GM18505 (cell line): ENCODE measurements around the gene CEMIP.

Source experiments
- ATAC-seq: cut with Tn5 transposase; IDR thresholded peaks from one replicate; pipeline ENCODE4 v1.9.1; 2021; ENCODE audit not compliant: unreplicated experiment
- POLR2A ChIP-seq: IDR thresholded peaks from 4 replicates; pipeline ENCODE4 v1.6.1; 2011; ENCODE audit warnings: borderline replicate concordance; ENCODE audit not compliant: insufficient read depth, insufficient read length; ENCODE audit errors: extremely low read depth

The CEMIP gene

DNA sequence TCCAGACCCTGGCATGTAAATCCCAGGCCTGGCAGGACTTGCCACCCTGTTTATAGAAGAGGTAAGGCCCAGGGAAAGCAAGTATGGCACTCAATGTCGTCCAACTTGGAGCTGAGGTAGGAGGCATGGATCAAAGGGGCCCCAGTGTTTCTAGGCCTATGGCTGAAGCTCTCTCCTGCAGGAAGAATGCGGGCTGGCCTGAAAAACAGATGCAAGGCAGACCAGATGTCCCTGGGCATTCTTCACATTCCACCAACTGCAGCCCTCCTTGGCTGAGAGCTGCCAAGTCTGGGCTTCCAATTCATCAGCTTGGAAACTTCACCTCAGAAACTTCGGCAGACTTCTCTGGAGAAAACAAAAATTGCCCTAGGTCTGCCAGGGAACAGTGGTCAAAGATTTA lies 188.3 kb downstream of the CEMIP start:
- no peak for TF ChIP-seq POLR2A
- ATAC-seq, result no peak

DNA sequence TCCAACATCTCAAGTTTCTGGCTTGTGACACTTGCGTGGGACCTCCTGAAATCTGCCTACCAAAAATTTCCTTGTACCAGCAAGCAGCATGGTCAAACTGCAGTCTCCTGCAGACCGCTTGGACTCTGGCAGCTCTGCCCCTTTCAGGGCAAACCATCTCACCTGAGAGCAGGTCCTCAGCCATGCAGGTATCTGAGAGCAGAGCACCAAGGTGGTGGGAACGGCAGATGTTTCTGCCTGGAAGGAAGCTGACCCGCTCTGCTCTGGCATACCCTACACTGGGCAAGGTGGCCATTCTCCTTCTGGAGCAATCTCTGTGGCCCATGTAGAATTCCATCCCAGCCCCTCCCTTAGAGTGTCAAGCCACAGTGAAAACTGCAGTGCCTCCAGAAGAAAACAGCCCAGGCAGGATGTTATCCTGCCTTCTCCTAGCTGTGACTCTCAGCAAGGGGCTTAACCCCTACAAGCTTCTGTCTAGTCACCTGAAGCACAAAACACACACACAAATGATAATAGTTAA lies 188.9 kb downstream of the CEMIP start:
- no peak for TF ChIP-seq POLR2A
- ATAC-seq, result no peak

DNA sequence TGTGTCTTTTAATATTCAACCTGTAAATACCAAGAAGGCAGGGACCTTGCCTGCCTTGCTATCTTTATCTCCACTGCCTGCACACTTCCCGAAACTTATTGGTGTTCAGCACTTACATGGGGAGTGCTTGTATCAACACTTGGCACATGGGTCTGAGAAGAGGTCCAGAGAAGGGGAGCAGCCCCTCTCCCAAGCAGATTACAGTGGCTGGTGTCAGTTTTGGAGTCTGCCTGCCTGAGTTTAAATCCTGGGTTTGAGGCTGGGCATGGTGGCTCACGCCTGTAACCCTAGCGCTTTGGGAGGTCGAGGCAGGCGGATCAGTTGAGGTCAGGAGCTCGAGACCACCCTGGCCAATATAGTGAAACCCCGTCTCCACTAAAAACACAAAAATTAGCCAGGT lies 190.1 kb downstream of the CEMIP start:
- no peak for TF ChIP-seq POLR2A
- ATAC-seq, result no peak

DNA sequence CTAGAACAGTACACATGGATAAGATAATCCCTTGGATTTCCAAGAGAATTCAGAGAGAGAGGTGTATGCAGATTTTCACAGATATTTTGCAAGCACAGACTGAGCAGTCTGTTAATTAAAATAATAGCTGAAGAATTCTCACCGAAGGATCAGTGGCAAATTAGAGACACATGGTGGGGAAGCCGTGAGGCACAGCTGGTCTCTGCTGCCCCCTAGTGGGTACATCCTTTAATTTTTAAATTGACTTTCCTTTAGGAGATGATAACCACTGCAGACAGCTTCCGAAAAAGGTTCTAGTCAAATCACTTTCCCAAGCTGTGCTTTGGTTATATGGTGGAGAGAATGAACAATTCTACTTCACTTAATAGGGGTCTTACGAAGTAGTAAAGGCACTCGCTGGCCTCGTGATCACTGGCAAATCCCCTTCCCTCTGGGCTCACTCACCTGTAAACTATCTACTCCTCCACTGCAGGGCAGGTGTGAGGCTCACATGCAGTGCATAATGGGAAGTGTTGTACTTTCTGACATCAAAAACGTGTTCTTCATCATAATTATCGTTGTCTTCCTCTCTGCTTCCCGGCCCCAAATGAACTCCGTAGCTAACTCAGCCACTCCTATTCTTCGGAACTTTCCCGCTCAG lies 191.0 kb downstream of the CEMIP start:
- TF ChIP-seq POLR2A, result no peak
- no peak for ATAC-seq

DNA sequence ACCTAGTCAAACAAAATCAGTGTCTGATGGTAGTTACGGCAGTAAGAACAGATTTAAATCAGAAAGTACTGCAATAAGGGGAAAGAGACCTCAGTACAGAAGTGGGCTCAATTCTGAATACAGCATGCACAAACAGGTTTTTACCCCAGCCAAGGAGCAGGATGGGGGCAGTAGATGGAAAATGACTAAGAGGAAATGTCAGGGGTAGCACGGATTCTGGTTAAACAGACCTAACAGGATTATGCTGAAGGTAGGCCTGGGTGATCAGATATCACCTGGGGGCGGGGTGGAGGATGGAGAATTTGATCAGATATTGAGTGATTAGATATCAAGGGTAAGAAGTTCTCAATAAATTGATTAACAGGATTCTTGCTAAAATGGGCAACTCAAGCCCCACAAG lies 191.5 kb downstream of the CEMIP start:
- no peak for TF ChIP-seq POLR2A
- no peak for ATAC-seq

DNA sequence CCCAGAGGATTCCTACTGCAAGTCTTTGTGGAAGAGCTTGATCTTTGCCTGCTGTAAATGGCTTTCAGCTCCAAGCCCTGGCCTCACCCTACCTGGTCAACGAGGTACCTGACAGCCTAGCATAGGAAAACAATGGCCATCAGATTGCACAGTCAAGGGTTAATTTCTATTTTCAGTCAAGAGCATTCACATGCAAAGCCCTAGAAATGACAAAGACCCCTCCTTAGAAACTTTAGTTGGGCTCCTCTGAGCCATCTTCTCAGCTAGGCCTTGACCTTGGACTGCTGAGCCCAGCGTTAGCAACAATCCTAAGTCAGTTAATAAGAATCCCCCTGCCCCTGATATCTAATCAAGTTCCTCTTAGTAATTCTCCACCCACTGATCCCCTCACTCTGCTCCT lies 192.0 kb downstream of the CEMIP start:
- TF ChIP-seq POLR2A, result no peak
- ATAC-seq, result no peak

DNA sequence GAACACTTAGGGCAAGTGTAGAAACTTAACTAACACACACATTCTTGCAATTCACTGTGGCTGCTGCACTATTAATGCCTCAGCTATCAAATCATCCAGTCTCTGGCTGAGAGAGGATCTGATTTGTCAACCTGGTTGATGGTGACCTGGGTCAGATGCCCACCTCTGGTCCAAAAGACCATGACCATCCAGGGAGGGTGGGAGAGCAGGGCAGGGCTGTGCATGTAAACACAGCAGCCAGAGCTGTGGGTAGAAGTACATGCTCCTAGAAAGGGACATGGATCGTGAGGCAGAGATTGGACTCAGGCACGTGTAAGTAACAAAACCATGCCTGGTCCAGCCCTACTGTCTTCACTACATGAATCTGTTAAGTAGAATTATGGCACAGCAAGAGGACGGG lies 193.1 kb downstream of the CEMIP start:
- no peak for ATAC-seq
- TF ChIP-seq POLR2A, result no peak

DNA sequence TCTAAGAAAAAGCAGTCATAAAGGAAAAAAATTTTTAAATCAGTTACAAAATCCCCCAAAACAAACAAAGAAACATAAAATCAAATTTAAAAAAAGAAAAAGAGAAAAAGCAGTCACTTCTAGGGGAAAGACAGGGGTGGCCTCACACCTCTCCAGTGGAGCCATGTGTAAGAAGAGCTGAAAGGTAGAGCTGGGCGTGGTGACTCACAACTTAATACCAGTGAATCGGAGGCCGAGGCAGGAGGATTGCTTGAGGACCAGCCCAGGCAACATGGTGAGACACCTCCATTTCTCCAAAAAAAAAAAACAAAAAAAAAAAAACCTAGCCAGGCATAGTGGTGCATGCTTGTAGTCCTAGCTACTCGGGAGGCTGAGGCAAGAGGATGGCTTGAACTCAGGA lies 195.7 kb downstream of the CEMIP start:
- no peak for ATAC-seq
- TF ChIP-seq POLR2A, result no peak

DNA sequence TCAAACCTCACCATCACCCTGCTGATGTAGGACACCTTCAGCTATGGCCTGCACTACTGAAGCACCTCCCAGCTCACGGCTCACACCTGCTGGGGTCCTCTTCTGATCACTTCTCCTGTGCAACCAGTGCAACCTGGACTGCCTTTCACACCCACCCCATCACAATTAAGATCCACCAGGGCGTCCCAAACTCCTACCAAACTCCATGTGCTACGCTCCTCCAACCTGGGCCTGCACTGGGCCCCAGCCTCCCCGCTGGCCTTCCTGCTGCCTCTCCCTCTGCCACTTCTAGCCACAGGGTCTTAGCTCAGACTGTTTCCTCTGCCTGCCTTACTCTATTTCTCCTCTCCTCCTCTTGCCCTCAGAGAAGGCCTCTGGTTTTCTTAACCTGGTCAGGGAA lies 197.7 kb downstream of the CEMIP start:
- ATAC-seq, result no peak
- TF ChIP-seq POLR2A, result no peak

DNA sequence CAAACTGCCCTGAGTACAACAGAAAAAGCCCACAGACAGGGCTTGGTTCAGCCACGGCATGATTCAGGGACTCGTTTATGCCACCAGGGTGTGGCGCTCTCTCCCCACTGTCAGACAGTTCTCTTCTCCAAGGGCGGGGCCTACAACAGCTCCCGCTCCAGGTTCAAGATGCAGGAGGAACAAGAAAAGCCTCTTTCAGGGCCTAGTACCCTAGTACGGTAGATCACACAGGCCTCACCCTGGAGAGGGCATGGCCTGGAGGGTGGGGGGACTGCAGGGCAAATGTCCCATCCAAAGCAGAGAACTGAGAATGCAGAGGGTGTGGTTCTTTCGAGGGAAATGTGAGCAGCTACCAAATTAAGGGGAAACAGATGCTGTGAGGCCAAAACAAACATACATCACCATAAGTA lies 198.5 kb downstream of the CEMIP start:
- TF ChIP-seq POLR2A, result no peak
- no peak for ATAC-seq

DNA sequence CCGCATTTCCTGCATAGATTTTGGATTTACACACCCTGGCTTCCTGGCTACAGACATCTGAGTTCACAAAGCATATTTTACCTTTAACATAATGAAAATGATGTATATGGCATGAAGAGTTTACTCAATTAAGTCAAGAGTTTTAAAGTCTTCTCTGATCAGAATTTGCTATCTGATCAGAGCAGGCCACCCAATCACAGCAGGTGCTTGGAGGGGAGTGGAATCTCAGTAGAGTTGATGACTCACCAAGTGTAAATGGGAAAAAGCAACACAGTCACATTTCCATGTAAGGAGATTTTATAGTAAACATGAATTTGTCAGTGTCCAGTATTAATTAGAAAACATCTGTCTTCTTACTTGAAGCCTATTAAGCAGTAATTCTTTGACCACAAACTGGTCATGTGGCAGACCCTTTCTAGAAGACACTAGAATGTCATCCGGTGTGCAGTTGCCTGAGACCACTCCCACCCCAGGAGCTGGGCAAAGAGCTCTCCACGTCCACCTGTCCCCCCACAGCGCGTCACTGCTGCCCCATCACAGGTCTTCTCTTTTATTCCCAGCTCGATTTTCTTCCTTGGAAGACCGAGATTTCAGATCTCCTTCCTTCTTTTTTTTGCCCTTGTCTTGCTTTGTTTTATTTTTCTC lies 199.6 kb downstream of the CEMIP start:
- no peak for ATAC-seq
- TF ChIP-seq POLR2A, result no peak

DNA sequence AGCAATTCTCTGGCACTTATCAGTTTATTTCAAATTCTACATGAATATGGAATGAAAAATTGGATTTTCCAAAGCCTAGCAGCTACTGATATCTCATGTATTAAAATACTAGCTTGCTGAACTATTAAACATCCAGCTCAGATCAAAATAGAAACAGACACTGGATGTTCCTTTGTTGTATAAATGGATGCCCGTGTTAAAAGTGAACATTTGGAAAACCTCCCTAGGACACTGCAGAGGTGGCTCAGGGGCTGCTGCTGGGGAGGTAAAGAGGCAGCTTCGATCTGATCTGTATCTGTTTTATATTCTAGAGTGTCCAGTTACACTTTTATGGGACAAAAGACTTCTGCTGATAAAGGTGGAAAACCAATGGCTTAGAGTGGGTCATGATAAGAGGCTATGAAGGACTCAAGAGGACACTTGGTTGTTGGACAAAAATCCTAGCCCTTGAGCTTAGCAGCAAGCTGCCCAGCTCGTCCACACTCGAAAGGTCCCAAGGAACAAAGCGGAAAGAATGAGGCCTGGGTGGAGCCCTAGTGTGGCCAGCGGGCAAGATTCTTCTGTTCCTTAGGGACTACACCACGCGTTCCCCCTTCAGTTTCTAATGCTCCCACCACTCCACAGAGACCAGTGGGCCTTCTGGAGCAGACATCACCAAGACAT lies 200.5 kb downstream of the CEMIP start:
- ATAC-seq, result no peak
- no peak for TF ChIP-seq POLR2A

DNA sequence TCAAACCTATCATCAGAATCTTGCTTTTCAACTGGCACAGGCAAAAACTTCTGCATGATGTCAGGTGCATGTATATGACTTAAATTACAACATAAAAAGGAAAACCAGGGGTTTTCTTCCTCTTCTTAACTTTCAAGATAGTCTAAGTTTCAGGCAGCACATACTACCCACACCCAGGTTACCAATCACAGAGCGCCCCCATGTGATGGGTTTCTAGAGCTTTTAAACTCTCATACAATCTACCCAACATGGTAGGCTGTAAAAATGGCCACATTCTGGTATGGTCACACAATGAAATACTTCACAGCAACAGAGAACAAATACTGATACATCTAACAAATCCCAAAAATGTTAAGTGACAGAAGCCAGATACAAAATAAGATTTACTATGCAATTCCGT lies 203.0 kb downstream of the CEMIP start:
- TF ChIP-seq POLR2A, result no peak

DNA sequence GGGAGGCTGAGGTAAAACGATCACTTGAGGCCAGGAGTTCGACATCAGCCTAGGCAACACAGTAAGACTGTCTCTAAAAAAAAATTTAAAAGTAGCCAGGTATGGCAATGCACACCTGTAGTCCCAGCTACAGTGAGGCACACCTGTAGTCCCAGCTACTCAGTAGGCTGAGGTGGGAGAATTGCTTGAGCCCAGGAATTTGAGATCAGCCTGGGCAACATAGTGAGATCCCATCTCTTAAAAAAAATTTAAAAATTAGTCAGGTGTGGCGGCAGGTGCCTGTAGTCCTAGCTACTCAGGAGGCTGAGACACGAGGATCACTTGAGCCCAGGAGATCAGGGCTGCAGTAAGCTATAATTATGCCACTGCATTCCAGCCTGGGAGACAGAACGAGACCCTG lies 203.7 kb downstream of the CEMIP start:
- no peak for ATAC-seq
- TF ChIP-seq POLR2A, result no peak

More for the DNA sequence above, 203.0 kb downstream of the CEMIP start:
- no peak for ATAC-seq
